Effector memory CD4-positive, alpha-beta T cell (primary cell): ENCODE data around the gene USP22.

Experiments
- DNase-seq, 3 donors: peaks; one replicate each; pipeline ENCODE4 v3.0.0-alpha.2; 2020
- H3K27ac ChIP-seq: 2 replicates; pipeline ENCODE4 v1.7.0; 2013; ENCODE audit warnings: mild to moderate bottlenecking, low read length, moderate library complexity; ENCODE audit not compliant: insufficient read depth, poor library complexity, severe bottlenecking
- H3K27me3 ChIP-seq: replicated peaks from 2 replicates; pipeline ENCODE4 v1.7.0; 2013; ENCODE audit warnings: mild to moderate bottlenecking, low read length; ENCODE audit not compliant: insufficient read depth, control insufficient read depth, poor library complexity, severe bottlenecking
- H3K36me3 ChIP-seq: 2 replicates; pipeline ENCODE4 v1.7.0; 2013; ENCODE audit warnings: mild to moderate bottlenecking, low read length, moderate library complexity; ENCODE audit not compliant: control insufficient read depth, insufficient read depth
- H3K4me1 ChIP-seq: 2 replicates; pipeline ENCODE4 v1.7.0; 2013; ENCODE audit warnings: low read length, mild to moderate bottlenecking; ENCODE audit not compliant: control insufficient read depth, insufficient read depth, poor library complexity, severe bottlenecking
- H3K4me3 ChIP-seq: 2 replicates; pipeline ENCODE4 v1.7.0; 2013; ENCODE audit warnings: low read length, low read depth, mild to moderate bottlenecking; ENCODE audit not compliant: insufficient read depth, poor library complexity, severe bottlenecking
- H3K9me3 ChIP-seq: 2 replicates; pipeline ENCODE4 v1.7.0; 2013; ENCODE audit warnings: mild to moderate bottlenecking, low read length, moderate library complexity; ENCODE audit not compliant: control insufficient read depth

USP22 gene

DNA sequence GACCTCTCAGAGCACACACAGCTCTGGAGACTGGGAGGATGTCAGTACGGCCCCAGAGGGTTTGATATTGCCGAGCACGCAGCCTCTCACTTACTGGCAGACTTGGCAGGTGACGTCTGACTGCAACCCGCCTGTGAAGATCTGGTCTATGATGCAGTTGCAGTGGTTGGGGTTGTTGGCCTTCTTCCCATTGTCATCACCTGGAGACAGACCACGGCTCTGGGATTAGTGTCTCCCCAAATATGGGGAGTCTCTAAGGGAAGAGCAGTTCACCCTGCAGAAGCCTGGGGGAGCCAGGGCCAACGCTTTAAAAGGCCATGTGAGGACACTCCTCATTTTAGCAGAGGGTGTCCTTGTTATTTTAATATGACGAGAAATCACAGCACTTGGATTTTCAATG lies 30.1 kb downstream of the USP22 start:
- Histone ChIP-seq H3K36me3 (peaks cover 97% of the 10 kb centered on the region), H3K4me1 (no peaks in the 10 kb centered on the region), H3K9me3 (no peaks in the 10 kb centered on the region), H3K27ac (no peak overlapping the region), H3K4me3 (no peak overlapping the region), H3K27me3 (no peaks in the 10 kb centered on the region)
- no peak for DNase-seq

DNA sequence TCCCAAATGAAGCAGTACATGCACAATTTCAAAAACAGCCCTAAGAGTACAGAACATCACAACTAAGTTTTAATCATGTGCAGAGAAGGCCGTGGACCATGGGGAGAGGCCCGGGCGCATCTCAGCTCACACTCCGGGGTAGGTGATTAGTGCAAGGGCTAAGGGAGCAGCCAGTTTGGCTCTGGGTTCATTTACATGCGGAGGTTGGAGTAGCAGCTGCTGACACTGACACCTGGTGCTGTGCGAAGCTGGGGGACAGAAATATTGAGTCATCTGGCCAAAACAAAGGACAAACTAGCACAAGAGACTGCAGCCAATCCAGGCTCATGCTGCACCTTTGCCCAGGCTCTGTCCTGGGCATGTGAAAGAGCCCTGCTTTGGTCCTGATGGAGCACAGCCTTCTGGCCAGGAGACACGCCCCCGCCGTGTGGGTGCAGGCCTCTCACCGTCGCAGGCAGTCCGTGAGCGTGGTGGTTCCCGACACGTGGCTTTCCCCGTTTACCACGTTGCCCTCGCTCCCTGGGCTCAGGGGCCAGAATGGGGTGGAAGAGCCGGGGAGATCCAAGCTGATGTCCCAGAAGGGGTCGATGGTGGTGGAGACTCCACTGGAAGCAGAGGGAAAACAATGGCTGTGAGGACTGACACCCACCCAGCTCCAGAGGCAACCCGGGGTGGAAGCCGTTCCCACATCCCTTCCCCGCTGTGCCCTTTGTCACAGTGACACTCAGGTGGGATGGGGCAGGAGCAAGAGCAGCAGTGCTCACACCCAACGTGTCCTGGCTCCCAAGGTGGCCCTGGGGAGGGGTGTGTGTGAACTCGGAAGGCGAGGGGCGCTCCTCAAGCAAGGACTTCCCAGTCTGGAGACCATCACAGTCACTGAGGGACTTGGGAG lies 31.9 kb downstream of the USP22 start:
- Histone ChIP-seq H3K4me1 (no peaks in the 10 kb centered on the region), H3K27ac (no peak overlapping the region)
- no peak for DNase-seq

GRCh38 chr17:21008992-21009671 lies 33.7 kb downstream of the USP22 start:
- Histone ChIP-seq H3K4me1 (no peaks in the 10 kb centered on the region), H3K27me3 (no peaks in the 10 kb centered on the region), H3K27ac (no peak overlapping the region), H3K4me3 (no peak overlapping the region), H3K9me3 (no peaks in the 10 kb centered on the region), H3K36me3 (peaks cover 96% of the 10 kb centered on the region)
- no peak for DNase-seq

More for the DNA sequence above, 31.9 kb downstream of the USP22 start:
- Histone ChIP-seq H3K9me3 (no peaks in the 10 kb centered on the region), H3K36me3 (peaks cover 96% of the 10 kb centered on the region), H3K4me3 (no peak overlapping the region), H3K27me3 (no peaks in the 10 kb centered on the region)

DNA sequence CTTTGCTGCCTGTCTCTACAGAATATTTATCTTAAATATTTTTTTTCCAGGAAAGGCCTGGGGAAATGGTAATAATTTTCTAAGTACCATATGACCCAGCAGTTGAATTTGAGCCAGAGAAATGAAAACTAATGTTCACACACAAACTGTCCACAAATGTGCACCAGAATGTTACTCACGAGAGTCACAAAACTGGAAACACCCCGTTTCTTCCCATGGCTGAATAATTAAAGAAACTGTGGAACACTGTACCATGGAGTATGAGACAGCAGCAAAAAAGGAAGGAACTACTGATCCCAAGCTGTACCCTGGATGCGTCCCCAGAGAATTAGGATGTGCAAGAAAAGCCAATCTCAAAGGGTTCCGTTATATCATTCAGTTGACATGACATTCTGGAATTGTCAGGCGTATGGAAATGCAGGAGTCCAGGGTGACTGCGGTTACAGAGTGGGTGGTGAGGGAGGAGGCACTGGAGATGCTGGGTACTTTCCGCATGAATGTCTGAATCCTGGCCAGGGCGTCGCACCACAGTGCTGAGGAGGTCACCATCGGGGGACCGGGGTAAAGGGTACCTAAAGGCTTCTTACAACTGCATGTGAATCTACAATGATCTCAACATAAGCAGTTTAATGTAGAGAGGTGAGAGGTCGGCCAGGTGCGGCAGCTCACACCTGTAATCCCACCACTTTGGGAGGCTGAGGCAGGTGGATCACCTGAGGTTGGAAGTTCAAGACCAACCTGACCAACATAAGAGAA lies 34.5 kb downstream of the USP22 start:
- Histone ChIP-seq H3K27me3 (no peaks in the 10 kb centered on the region), H3K36me3 (peaks cover 97% of the 10 kb centered on the region), H3K9me3 (no peaks in the 10 kb centered on the region), H3K4me1 (no peaks in the 10 kb centered on the region), H3K4me3 (no peak overlapping the region), H3K27ac (no peak overlapping the region)
- DNase-seq = no peak

DNA sequence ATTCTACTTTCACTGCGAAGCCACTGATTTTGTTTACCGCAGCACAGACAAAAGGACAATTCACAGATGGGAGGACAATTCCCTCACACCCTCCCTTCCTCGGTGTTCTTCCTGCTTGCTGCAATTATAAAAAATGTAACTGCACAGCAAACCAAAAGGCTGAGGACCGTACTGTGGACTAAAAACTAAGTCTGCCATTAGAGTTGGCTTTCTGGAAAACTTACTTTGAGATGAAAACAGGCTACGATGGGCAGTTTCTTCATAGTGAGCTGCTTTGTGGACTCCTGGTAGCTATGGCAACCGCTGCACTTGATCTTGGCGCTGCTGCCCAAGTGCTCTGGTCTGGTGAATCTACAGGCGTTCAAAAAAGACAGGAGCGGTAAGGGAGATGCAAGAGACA lies 35.2 kb downstream of the USP22 start:
- no peak overlapping the region for H3K27ac ChIP-seq
- H3K27me3 ChIP-seq = no peaks in the 10 kb centered on the region
- peaks cover 97% of the 10 kb centered on the region for H3K36me3 ChIP-seq
- H3K4me1 ChIP-seq = no peaks in the 10 kb centered on the region
- H3K4me3 ChIP-seq = no peak overlapping the region
- no peaks in the 10 kb centered on the region for H3K9me3 ChIP-seq
- DNase-seq = no peak

- Histone ChIP-seq H3K9me3 (no peaks in the 10 kb centered on the region), H3K36me3 (peaks cover 90% of the 10 kb centered on the region), H3K27ac (no peak overlapping the region), H3K4me1 (no peaks in the 10 kb centered on the region), H3K27me3 (no peaks in the 10 kb centered on the region), H3K4me3 (no peak overlapping the region)
- DNase-seq = no peak
Measured at GRCh38 chr17:21005803-21006202, 37.0 kb downstream of the USP22 start.

- H3K36me3 ChIP-seq = peaks cover 86% of the 10 kb centered on the region
- H3K27ac ChIP-seq = no peak overlapping the region
- no peak for DNase-seq
- H3K4me3 ChIP-seq = no peak overlapping the region
- H3K9me3 ChIP-seq = no peaks in the 10 kb centered on the region
- H3K4me1 ChIP-seq = no peaks in the 10 kb centered on the region
- H3K27me3 ChIP-seq = no peaks in the 10 kb centered on the region
Measured at GRCh38 chr17:21005367-21005766, 37.4 kb downstream of the USP22 start.

DNA sequence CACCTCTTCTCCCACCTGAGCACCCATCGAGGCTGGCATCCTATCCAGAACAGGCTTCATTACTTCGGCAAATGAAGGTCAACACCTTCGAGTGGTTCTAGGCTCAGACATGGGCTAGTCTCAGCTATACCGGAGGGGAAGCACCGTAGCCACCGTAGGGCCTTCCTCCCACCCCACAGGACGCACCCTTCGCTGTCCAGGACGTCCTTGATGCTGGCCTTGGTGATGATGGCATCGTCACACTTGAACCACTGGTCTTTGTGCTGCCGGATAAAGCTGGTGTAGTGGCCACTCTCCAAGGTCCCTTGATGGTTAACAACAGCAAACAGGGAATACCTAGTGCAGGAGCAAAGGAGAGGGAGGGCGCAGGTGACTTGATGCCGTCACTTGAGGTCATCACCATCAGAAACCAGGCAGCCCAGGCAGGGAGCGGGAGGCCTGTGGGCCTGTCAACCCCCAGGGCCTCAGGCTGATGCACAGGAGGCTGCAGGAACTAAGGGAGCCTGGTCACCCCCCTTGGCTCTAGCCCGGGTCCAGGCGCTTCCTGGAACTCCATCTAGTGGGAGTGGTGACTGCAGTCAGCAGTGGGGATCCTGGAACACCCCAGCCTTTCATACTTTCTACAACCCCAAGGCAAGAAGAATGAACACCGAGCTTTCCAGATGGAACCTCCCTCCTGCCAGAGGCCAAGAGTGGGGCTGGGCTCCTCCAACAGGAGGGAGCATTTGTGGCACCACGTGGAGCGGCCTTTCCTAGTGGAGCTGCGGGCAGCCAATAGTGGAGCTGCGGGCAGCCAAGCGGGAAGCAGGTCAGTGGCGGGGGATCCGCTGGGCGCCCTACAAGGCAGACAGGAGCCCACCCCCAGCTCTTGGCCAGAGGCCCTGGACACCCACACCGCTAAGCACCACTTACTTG lies 38.5 kb downstream of the USP22 start:
- Histone ChIP-seq H3K36me3 (peaks cover 84% of the 10 kb centered on the region), H3K4me1 (no peaks in the 10 kb centered on the region), H3K27me3 (no peaks in the 10 kb centered on the region), H3K9me3 (no peaks in the 10 kb centered on the region), H3K27ac (no peak overlapping the region), H3K4me3 (no peak overlapping the region)
- no peak for DNase-seq

DNA sequence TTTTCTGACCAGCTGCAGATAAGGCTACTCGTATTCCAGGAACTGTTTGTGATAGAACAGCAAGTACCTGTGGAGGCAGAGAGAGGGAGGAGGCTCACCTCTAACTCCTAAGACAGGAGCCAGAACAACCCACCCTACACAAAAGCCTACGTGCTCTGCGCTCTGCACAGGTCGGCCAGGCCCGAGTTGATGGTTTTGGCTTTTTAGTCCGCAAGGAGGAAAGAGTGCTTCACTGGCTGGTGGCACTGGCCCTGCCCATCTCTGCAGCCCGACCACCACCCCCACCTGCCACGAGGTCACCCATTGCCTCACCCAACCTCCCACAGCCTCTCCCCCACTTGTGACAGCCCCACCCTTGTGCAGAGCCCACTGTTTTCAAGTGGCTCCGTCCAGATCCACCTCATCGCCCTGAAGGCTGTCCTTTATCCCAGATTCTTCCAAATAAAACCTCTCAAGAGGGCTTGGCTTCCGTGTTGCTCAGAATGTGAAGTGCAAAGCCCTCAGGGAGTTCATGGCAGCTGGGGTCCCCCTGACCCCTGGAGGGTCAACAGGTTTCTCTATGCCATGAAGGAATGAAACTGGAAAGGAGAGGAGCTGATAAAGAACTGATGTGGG lies 39.7 kb downstream of the USP22 start:
- no peak overlapping the region for H3K4me3 ChIP-seq
- no peaks in the 10 kb centered on the region for H3K9me3 ChIP-seq
- DNase-seq = no peak
- H3K36me3 ChIP-seq = peaks cover 74% of the 10 kb centered on the region
- H3K27ac ChIP-seq = no peak overlapping the region
- no peaks in the 10 kb centered on the region for H3K27me3 ChIP-seq
- no peaks in the 10 kb centered on the region for H3K4me1 ChIP-seq
